COLO829 (cell line): ENCODE results near the gene ALDH1A1.

Experiments
- DNase-seq: peaks from one replicate; pipeline ENCODE4 v3.0.0; 2012; ENCODE audit warnings: low spot score

ALDH1A1 gene

GRCh38 chr9:72855890-72856523 is 96.8 kb downstream of the ALDH1A1 start:
- no peak for DNase-seq

DNA sequence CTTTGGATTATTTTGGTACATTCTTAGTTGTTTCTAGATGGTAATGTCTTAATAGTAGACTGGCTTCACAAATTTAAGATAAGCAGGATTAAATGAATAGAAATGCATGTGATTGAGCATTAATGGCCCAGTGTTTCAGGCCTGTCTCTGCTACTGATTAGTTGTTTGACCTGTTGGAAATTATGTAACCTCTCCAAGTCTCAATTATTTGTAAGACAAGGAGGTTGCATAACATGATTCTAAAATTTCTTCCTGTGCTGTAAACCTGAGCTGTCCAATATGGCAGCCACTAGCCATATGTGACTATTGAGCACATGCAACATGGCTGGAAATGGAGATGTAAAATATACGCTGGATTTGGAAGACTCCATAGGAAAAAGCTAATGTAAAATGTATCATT is 97.5 kb downstream of the ALDH1A1 start:
- no peak for DNase-seq
